Measurements from ENCODE around the gene CYTH3.
"Not testable (repeated sequence)": the region's sequence is repeated elsewhere in the genome, so short reads cannot be mapped to it uniquely, and the experiment has no call there.

Gene CYTH3

DNA sequence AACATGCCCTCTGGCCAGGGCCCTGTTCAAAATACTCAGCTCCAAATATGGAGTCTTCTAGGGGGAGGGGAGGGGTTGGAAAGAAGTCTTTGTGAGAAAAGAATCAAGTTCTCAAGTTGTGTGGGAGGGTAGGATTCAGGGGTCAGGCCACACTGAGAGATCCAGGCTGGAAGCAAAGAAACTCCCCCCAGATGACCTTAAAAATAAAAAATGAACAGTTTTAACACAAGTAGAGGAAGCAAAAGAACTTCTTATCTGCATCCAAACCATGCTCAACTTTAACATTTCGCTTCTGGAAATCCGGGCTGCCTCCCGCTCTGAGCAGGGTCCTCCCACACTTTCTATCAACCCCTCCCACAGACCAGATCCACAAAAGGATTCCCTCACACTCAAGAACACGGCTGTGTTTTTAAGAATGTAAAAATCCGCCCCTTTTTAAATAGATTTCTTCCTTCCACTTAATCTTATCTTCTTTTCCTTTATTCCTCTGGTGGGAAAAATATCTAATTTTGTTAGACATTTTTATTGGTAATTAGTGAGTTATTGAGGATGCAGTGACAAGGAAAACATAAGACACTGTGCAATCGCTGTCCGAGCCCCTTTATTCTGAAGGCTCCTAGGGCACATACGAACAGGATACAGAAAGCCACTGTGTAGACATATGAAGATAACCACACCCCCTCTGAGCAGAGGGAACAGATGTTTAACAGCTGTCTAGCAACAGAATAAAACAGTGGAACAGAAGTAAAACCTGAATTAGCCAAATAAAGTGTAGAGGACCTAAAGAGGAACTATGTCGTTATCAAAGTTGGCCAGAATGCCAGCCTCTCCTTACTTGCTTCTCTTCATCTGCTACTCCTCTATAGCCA, 43.8 kb downstream of the CYTH3 start:
- DNase-seq: peak in 1 of 2 donors; percentile 91

DNA sequence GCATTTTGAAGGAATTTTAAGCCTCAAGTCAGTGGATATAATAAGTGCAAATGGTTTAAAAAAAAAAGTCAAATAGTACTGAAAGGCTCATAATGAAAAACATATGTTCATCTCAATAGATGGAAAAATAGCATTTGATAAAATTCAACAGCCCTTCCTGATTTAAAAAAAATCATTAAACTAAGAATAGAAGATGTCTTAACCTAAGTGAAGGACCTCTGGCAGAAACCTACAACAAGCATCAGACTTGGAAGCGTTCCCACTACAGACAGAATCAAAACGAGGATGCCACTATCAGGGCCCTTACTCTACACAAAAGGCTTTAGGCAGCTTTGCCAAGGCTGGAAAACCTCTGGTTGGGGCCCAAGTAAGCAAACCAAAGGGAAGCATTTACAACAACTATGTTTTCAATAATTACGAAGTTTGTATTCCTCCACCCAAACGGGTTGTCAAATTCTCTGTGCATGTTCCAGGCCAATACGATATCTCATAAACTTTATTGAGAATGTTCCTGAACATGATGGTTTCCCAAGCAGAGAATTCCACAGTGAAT, 45.1 kb downstream of the CYTH3 start:
- no peak for DNase-seq

DNA sequence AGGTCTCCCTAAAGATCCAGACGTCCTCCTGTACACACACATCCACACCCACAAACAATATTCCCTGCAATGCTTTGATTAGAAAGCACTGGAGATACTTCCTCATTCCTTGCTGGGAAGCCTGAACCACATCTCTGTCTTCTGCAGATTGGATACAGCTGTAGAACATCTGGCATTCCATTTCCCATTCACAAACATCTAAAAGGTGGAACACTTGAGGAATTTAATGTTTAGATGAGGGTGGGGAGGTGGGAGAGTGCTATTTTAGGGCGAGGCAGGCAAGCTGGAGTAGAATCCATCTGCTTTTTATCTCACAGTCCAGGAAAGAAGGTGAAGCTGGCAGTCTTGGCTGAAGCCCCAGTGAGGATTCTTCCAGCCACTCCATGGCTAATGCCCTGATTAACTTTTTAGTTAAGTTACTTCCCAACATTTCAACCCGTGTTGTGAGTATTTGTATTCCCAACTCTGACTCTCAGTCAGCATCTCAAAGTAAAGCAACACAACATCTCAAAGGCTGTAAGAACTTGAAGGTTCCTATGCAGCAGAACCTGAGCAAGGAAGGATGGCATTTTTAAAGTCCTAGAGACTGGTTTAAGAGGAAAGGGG, 46.1 kb downstream of the CYTH3 start:
- DNase-seq: no peak

DNA sequence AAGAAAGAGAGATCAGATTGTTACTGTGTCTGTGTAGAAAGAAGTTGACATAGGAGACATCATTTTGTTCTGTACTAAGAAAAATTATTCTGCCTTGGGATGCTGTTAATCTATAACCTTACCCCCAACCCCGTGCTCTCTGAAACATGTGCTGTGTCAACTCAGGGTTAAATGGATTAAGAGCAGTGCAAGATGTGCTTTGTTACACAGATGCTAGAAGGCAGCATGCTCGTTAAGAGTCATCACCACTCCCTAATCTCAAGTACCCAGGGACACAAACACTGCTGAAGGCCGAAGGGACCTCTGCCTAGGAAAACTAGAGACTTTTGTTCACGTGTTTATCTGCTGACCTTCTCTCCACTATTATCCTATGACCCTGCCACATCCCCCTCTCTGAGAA, 49.0 kb downstream of the CYTH3 start:
- DNase-seq: not testable (repeated sequence)

DNA sequence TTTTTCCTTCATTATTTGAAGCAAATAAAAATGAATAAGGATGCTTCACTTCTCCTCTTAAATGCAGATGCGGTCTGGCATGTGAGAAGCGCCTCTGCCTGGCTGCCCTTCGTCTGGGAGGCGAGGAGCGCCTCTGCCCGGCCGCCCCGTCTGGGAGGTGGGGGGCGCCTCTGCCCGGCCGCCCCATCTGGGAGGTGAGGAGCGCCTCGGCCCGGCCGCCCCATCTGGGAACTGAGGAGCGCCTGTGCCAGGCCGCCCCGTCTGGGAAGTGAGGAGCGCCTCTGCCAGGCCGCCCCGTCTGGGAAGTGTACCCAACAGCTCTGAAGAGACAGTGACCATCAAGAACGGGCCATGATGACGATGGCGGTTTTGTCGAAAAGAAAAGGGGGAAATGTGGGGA, 49.4 kb downstream of the CYTH3 start:
- not testable (repeated sequence) for DNase-seq

DNA sequence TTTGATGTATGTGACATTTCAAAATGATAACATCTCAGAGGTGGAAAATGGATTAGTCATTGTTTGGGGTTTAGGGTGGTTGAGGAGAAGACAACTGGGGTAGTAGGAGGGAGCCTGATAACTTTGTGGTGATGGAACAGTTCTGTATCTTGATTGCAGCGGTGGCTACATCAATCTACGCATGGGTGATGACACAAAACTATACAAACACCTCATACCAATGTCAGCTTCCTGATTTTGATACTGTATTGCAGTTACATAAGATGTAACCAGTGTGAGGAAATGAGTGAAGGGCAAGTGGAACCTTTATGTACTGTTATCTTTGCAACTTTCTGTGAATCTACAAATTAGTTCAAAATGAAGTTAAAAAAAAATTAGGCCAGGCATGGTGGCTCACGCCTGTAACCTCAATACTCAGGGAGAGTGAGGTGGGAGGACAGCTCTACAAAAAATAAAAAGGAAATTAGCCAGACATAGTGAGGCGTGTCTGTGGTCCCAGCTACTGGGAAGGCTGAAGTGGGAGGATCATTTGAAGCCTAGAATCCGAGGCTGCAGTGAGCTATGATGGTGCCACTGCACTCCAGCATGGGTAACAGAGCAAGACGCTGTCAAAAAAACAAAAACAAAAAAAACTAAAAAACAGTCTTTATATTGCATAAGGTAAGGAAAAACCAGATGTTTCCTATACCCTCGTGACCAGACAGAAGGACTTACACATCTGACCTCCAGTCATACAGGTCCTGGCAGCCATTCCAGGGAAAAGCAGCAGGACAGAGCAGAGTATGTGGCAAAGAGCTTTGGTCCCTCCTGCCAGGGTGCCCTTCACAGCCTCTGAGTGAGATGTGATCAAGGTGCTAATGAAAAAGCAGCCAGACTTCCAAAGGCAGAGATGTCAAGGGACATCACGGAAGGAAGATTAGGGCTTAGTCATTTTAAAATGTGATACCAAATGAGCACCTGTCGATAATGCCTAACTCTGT, 50.8 kb downstream of the CYTH3 start:
- peak in 1 of 2 donors; percentile 38 for DNase-seq

DNA sequence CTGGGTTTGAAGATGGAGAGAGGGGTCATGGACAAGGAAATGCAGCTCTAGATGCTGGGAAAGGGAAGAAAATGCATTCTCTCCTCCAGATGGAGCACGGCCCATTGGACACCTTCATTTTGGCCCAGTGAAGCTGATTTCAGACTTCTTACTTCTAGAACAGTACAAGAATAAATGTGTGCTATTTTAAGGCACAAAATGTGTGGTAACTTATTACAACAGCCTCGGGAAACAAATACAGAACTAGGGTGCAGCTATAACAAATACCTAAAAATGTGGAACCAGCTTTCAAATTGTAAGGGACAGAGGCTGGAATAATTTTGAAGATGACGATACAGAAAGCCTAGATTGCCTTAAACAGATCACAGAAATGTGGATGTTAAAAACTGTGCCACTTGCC, 54.1 kb downstream of the CYTH3 start:
- DNase-seq: no peak

DNA sequence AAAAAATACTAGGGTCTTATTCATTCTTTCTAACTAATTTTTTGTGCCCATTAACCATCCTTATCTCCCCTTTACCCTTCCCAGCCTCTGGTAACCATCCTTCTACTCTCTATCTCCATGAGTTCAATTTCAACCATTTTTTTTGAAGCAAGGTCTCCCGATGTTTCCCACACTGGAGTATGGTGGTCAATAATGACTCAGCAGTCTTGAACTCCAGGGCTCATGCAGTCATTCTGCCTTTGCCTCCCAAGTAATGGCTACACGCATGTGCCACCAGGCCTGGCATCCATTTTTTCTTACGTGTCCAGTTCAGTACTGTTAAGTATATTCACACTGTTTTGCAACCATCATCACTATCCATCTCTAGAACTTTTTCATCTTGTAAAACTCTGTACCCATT, 60.4 kb downstream of the CYTH3 start:
- DNase-seq: no peak

DNA sequence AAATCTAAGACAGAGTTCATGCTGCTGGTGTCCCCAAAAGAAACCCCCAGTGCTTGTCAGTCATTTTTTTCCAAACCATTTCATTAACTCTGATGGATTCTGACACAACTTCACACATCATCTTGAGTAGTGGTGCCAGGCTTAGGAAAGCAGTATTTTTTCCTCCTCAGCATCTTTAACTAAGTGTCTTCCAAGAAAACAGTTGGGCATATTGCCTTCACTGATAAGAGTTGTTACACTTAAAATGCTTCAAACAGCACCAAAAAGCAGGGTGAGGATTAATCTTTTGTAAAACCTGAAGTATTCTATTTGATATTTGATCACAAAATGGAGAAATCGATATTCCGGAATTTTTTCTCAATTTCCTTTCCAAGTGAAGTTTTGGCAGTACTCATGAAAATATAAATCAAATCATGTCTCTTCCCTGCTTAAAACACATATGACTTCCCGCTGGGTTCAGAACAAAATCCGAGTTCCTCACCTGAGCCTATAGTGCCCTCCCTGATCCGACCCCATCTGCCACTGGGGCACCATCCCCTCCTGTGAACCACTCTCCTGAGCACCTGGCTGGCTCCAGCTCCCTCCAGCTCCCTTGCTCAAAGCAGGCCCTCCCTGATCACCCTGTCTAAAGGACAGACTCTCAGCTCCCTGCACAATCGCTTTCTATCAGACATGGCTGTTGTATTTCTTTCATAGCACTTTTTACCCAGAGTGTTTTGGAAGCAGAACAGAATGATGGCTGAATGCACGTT, 61.6 kb downstream of the CYTH3 start:
- no peak for DNase-seq

DNA sequence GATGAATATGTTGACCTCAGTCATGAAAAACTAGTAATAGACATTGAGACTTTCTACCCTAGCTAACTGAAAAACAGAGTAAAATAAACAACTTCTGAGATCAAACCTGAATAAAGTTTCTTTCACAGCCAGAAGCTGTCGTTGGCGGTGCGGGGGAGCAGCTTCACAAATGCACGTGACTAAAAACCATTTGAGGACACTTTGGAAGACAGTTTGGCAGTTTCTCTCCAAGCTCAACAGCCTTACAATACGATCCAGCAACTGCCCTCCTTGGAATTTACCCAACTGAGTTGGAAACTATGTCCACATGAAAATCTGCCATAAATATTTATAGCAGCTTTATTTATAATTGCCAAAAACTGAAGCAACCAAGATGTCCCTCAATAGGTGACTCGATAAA, 63.1 kb downstream of the CYTH3 start:
- no peak for DNase-seq

DNA sequence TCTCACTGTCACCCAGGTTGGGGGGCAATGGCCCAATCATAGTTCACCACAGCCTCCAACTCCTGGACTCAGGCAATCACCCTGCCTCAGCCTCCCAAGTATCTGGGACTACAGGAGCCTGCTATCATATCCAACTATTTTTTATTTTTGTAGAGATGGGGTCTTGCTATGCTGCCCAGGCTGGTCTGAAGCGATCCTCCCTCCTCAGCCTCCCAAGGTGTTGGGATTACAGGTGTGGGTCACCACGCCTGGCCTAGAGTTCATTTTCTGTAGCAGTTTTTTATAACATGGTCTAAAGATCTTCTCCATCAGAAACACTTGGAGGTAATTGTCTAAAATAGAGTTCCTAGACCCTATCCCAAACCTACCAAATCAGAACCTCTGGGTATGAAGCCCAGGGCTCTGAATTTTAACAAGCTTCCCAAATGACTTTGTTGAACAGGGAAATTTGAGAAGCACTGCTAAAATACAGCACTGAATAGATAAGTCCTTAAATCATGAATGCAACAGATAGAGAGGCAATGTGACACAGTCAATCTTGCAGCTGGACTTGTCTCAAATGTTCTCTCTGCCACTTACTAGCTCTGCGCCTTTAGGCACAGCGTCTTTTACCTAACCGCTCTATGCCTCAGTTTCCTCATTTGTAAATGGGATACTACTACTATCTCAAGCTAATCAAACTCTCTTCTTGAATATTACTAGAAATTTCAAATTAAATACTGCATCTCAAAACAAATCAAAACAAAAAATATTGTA, 63.7 kb downstream of the CYTH3 start:
- no peak for DNase-seq

DNA sequence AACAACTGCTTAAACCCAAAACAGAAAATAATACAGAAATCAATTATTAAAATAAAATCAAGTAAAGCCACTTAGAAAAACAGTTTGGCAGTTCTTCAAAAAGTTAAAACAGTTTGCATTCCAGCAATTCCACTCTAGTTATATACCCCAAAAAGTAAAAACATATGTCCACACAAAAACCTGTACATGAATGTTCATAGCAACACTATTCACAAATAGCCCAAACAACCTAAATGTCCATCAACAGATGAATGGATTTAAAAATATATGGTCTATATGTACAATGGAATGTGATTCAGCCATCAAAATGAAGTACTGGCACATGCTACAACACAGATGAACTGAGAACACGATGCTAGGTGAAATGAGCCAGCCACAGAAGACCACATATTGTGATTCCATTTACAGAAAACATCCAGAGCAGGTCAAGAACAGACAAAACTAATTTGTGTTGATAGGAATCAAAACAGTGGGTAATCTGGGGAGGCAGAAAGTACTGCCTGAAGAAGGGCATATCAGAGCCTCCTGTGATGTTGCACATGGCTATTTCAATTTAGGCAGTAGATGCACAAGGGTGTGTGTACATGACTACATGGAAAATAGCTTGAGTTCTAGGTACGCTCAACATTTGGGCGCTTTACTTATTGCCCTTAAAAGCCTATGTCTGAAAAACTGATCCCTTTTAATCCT, 66.3 kb downstream of the CYTH3 start:
- DNase-seq: no peak

DNA sequence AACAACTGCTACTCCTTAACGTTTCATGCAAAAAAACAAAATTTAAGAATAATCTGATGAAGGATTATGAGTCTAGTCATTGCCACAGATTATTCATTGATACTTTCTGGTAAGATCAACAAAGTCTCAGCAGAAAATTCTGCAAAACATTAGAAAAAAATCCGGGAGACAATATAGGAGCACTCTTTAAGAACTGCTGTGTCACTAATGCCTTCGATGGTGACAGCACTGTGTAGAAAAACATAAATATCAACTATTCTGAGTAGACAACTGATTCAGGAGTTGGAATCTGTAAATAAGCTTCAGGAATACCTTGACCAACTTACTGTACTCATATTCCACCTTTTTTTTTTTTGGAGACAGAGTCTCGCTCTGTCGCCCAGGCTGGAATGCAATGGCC, 69.0 kb downstream of the CYTH3 start:
- no peak for DNase-seq

DNA sequence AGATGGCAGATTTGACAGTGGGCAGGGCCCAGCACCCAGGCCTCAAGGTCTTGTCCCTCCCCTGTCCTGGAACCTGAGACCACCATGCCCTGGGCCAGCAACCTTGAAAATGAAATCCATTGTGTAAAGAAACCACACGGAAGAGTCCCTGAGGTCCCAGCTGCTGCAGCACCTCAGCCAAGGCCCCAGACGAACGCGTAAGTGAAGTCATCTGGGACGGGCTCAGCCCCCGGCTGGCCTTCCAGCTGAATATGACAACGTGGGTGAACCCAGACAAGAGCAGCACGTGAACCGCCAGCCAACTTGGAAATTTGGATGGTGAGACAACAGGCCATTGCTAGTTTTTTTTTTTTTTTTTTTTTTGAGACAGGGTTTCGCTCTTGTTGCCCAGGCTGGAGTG, 70.3 kb downstream of the CYTH3 start:
- DNase-seq: no peak

DNA sequence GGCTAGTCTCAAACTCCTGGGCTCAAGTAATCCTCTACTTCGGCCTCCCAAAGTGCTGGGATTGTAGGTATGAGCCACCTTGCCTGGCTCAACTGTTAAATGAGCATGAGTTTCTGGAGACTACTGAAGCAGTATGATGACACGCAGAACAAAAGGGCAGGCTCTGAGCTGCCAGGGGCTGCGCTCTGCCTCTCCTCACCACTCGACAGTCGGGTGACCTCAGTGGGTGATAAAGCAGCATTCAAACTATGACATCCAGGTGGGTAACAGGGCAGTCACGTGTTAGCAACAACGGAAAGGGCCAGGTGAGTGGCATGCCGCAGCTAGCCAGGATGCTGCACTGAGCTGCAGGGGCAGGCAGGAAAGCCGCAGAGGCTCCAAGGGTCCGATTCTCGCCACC, 71.5 kb downstream of the CYTH3 start:
- DNase-seq: no peak

DNA sequence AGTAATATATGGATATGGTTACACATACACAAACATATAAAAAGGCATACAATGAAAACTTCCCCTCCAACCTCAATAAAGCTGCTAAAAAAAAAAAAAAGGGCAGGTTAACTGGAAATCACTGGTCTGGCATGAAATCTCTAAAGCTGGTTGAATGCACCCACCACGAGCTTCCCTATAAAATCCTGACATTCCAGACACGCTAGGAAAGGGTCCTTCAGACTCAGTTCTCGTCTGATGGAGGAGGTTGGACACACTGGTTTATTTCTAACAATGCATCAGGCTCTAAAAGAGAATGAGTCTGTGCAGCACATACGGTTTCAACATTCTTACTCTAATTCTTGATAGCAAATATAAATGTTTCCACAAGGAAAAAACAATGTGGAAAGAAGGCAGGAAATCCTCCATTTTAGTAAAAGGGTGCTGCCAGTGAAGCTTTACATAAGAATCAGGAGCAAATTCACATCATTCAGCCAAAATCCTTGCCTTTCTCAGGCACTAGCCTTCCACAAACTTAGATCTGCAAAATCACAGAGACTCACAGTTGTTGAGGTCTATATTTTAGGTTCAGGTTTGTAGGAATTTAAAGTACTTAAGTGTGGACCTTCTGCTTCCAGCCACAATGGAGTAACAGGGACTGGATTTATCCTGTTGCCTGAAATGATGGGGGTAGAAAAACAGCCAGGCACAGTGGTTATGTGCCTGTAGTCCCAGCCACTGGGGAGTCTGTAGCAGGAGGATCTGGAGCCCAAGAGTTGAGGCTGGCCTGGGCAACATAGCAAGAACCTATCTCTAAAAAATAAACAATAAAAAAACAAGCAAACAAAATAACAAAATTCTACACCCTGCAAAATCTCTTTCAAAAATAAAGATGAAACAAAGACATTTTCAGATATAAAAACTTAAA, 73.5 kb downstream of the CYTH3 start:
- DNase-seq: no peak

DNA sequence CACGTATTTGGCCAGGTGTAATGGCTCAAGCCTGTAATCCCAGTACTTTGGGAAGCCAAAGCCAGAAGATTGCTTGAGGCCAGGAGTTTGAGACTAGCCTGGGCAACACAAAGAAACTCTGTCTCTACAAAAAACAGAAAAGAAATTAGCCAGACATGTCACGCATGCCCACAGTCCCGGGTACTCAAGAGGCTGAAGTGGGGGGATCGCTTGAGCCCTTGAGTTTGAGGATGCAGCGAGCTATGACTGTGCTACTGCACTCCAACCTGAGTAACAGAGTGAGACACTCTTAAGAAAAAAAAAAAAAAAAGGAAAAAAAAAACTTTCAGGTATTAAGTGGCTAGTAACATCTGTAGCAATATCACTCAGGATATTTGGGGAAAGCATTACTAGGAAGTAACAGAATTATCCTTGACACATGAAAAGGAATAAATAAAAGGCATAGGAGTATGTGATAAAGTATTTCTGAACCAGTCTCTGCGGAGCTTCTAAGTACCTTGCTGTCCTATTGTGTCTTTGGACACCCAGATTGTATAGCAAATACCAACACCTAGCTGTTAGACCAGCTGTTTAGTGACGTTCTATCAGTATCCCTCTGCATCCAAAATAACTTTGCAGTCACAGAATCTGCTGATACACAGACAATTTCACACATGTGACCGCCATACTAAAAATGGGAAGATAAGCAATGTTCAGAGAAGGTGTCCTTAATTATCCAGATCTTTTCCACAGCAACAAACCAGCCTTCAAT, 74.4 kb downstream of the CYTH3 start:
- DNase-seq: no peak

DNA sequence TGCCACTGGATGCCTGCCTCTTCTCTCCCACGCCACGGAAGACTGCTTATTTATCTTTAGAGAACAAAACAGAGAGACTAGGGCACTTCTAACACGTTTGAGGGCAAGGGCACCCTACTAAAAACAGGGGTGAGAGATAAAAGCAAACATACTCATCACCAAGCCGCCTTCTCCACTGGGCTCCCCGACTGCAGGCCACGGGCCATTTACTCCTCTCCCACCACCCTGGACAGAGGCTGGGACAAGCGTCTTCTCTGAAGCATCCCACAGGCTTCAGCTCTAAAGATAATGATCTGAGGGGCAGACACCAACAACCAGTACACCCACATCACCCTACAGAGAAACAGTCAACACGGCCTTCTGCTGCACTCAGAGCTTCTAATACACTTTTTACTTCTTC, 78.7 kb downstream of the CYTH3 start:
- no peak for DNase-seq

DNA sequence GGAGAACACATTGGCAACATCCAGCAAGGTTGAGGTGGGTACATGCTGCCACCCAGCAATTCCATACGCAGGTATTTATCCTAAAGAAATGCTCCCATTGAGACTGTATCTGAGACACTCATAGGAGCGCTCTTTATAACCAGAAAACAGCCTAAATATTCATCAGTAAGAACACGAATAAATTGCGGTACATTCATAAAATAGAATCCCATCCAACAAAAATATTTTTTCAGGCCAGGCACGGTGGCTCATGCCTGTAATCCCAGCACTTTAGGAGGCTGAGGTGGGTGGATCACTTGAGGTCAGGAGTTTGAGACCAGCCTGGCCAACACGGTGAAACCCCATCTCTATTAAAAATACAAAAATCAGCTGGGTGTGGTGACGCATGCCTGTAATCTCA, 81.9 kb downstream of the CYTH3 start:
- DNase-seq: not testable (repeated sequence)
